Stimulated activated CD8-positive, alpha-beta memory T cell treated with anti-CD3 and anti-CD28 coated beads, Interleukin-15, amount 100 ng/mL, for 1 hour (primary cell): Measurements from ENCODE around the gene AKT3.

Source experiments
- DNase-seq: peaks from one replicate; pipeline ENCODE4 v3.0.0-alpha.2; 2020; ENCODE audit warnings: low read depth

The AKT3 gene

DNA sequence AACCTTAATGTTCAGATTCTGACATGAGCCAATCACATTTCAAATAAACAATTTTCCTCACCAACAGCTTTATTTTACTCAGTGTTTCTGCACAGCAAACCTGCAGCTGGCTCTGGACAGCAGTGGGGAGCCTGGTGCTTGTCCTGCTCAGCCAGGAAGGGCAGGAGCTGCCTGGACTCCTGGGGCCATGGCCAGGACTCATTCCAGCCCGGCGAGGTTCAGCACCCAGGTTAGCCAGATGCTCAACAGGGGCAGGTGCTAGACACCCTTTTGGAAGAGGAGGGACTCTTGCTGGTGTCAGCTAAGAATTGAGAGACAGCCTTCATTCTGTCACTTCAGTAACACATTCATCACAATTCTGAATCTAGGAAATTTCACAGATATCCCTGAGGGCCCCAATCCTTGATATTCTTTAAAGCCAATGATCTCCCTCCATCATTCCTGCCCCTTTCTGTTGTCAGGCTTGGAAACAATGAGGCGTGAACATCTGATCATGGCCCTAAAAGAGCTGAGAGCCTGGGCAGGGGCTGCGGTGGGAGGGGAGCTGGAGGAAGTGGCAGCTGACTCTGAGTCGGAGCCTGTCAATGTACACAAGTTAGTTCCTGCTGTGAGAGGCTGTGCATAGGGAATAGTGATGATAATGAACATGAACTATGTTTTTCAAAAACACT, 342.9 kb downstream of the AKT3 start:
- DNase-seq, result no peak

DNA sequence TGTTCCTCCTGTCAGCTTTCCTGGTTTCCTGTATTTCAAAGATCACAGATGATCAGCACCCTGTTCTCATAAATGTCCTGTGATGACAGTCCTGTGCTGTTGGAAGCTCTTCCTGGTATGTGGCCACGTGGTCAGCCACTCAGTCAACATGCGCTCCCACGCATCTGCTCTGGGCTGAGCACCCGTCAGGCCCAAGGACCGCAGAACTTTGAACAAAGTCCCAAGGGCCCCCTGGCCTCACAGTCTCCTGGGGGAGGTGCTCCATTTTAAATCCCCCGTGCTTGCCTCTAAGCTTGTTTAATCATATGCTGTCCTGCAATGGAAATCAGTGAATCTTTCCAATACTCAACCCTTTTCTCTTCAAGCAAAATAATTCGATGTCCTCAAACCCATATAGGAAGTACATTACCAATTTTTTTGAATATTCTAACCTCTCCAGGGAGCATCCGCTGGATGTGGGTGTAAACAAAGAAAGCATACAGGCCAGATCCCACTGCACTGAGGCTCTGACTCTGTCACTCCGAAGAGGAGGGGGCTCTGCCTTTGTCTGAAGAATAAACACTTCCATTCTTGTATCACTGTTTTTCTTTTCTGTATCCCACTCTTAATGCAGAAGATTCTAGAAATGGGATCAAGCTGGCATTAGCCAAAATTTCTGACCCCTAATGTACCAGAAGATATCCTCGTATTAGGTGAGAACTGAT, 343.9 kb downstream of the AKT3 start:
- no peak for DNase-seq

DNA sequence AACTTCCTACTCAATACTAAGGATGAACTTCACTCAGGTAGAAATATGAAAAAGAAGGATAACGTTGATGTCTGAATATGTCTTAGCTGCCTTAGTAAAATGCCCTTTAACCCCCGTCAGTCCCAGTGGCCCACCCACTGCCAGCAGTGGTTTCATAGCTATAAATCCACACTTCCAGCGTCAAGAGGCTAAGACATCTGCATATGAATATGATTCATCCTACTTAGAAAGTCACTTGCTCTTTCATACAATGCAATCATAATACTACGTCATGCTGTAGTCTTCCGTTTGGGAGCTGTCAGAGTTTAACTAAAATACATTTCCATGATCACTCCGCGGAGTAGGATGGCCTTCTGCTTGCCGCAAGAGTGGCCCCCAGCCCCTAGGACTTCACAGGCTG, 346.9 kb downstream of the AKT3 start:
- DNase-seq, result no peak

DNA sequence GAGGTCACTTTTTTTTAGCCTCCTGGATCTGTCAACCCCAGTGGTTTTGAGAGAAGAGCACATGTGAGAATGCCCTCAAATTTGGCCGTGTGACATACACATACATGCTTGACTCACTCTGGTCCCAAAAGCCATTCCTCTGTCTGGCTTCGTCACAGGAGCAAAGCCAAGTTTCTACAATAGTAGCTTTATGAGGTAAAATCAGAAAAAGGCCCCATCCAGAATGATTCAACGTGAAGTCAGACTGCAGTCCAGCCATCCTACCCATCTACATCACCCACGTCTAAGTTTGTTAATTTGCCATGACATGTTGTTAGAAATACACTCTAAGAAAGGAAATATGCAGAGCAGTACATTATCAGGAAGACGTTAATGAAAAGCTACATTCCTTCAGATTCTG, 349.0 kb downstream of the AKT3 start:
- no peak for DNase-seq

DNA sequence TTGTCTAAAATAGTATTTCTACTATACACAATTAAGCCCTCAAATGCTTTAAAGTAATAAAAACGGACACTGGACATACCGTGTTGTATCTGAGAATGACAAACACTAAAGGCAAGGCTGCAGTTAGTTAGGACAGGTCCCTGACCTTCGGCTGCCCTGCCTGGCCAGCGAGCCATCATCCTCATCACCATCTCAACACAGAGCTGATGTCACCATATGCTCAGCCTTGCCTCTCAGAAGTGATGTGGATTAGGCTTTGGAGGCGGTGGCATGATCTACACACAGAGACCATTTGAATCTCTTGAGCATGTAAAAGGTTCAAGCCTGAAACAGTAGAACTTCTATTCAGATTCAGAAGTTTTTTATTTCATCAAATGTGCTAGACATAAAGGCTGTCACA, 349.5 kb downstream of the AKT3 start:
- DNase-seq, result no peak

DNA sequence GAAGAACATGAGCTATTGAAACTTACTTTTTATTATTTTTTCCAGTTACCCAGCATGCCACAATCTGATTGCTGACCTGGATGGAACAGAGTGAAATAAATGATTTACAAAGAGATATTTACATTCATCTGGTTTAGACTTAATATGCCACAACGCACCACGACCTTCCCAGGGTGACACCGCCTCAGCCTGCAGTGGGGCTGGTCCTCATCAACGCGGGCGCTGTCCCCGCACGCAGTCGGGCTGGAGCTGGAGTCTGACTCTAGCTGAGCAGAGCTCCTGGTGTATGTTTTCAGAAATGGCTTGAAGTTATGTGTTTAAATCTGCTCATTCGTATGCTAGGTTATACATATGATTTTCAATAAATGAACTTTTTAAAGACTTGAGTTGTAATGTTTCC, 350.3 kb downstream of the AKT3 start:
- DNase-seq, result no peak

DNA sequence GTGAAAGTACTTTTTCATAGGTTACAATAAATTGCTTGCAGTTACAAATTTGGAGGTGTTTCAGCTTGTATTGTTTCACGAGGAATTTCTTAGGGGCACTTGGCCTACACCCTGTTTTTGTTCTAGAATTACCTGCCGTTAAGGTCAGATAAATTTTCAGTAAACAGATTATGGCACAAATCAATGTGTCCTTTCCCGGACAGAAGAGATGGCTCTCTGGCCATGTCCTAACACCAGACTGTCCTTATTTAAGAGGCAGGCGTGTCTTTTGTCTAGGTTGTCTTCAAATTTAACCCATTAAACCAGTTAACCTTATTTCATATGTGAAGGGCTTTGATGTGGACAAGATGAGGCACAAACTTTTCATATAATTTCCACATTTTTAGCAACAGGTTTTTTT, 350.8 kb downstream of the AKT3 start:
- DNase-seq, result no peak

DNA sequence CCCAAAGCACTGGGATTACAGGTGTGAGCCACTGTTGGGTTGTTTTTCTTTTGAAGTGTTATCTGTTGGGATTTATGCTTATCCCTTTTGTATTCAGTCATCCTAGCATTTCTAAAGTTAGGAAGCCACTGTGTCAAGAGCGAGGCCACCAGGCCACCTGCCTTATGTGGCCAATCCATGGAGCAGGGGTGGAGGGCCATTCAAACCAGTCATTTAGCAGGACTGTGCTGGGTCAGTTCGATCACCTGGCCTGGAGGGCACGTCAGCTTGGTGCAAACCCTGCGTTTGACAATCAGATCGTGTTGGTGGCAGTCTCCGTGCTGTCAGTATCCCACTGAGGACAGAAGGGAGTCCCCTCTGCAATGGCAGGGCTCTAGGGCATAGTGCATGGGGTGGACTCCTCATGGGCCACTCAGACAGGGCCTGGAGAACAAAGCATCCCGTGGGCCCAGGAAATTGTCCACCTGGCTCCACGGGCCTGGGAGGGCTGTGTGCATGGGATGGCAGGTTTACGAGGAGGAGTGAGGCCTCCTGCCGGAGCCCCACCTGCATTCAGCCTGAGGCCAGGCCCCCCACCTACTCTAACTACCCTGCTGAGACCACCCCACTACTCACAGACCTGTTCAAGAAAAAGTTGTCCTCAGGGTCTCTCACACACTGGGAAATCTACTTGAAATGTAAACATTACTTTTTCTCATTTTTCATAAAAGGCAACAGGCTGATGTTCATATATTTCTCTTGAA, 351.9 kb downstream of the AKT3 start:
- DNase-seq, result no peak

DNA sequence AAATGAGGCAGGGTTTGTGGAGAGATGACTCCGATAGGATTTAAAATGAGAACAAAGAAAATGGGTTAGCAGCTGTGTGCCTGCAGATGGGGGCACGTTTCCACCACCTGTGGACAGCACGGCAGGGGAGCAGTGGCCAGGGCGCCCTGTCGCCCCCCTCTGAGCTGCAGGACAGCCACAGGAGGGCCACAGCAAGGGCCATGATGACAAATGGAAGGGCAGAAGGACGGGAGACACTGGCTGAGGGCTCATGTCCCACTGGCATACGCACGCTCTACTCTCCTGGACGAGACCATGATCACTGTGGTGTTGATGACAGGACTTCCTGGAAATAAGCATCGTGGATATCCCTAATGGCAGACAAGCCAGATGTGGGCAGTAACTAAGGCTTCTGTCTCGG, 353.2 kb downstream of the AKT3 start:
- DNase-seq, result no peak

DNA sequence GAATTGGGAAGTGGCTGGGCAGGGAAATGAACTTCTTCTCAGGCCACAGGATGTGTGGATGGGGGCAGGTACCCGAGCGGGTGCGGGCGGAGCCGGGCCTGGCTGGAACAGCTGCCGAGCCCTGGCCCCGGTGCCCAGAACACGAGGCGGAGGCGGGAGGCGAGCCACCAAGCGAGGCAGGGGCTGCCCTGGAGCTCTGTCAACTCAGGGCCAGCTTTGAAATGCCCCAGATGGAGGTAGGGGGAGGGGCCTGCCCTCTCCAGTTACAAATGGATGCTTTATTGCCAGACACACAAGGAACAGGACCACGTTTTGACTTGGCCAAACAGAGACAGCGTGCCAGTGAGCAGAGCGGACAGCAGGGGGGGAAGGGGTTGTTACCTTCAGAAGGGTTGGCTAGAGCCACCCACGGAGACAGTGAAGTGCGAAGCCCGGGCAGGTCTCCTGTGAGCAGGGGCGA, 353.8 kb downstream of the AKT3 start:
- DNase-seq, result no peak

DNA sequence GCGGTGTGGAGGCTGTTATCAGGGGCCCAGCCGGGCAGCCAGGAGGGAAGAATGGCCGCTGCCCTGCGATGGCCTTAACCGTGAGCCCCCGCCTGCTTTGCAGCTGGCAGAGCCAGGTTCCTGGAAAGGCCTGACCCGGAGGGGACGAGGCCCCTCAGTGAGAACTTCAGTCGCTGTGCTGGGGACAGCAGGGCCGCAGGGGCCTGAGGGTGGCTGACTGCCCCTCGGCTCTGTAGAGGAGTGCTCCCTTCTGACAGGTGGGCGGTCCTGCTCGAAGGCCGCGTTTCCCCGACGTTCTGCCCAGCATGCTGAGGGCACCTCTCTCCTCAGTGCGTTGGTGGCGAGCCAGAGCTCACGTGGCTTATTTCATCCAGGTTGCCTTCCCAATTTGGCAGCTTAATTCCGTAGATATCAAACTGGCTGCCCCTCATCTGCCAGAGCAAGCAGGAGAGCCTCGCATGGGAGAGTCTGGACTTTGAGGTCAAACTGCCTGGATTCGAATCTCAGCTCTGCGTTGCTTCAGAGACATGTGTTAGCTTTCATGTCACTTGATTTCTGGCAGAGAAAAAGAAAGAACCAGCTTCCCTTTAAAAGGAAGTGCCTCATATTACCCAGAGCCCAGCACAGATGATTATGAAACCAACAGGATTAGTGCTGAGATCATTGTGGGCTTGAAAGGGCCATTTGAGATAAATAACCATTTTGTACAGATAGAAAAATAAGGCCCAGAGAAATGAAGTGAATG, 354.4 kb downstream of the AKT3 start:
- no peak for DNase-seq

DNA sequence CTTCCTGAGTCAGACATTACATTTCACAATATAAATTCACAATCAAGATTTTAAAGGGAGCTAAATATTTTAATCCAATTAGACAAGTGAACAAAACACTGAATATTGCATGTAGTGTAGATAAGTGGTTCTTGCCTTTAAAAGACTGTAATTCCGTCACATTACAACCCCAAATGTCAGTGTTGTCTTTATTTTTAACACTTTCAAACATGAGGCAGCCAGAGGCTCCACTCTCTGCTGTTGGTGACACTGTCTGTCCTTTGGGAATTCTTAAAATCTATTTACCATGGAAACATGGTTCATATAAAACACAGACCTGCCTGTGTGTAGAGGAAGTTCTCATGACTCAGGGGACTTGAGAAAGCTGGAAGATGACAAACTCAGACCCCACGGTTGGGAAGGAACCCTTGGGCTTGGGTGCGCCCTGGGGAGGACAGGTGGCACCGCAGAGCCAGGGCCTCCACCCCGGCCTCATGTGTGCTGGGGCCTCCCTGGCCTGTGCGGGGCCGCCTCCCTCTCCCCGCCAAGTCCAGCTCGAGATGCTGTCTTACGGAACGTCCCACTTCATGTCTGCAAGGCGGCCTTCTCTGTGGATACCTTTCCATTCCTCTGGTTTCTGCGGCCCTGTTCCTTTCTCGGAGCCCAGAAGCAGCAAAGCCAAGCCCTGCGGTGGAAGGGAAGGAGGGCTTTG, 355.2 kb downstream of the AKT3 start:
- DNase-seq, result no peak

DNA sequence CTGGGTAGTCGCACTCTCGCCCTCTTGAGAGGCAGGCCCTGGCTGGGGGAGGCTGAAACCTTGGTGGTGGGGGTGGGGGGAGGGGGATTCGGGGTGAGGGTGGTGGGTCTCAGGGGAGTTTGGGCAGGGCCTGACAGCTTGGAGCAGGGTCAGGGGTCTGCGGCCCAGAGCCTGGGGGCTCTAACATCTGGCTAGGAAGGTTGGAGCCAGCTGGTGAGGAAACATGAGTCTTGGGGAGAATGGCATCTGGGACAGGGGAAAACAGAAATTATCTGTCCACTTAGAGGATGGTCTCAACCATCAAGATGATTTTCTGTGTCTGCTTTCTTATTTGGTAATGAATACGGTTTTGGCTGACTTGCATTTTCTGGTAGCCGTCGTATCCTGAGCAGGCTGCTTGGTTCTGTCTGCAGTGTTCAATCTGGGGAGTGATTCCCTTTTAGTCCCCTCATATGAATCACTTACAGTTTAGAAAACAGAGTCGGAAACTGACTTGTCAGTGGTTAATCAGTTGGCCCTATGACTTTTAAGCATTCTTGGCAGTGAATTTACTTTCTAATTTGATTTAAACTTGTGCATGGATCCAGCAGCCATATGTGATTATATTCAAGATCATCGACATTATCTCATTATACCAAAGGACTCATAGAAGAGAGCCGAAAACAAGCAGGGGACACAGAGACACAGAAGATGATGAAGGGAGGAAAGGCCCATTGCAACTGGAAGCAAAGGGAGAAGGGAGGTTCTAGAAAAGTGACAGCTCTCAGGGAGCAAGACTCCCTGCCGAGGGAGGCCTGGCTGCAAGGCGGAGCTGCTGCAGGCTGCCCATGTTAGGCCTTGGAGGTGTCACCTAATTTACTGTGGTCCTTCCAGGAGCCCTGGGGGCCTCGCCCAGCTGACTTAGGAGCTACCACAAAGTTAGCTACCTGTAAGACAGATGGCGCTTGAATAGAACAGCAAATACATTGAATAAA, 356.6 kb downstream of the AKT3 start:
- DNase-seq, result no peak

DNA sequence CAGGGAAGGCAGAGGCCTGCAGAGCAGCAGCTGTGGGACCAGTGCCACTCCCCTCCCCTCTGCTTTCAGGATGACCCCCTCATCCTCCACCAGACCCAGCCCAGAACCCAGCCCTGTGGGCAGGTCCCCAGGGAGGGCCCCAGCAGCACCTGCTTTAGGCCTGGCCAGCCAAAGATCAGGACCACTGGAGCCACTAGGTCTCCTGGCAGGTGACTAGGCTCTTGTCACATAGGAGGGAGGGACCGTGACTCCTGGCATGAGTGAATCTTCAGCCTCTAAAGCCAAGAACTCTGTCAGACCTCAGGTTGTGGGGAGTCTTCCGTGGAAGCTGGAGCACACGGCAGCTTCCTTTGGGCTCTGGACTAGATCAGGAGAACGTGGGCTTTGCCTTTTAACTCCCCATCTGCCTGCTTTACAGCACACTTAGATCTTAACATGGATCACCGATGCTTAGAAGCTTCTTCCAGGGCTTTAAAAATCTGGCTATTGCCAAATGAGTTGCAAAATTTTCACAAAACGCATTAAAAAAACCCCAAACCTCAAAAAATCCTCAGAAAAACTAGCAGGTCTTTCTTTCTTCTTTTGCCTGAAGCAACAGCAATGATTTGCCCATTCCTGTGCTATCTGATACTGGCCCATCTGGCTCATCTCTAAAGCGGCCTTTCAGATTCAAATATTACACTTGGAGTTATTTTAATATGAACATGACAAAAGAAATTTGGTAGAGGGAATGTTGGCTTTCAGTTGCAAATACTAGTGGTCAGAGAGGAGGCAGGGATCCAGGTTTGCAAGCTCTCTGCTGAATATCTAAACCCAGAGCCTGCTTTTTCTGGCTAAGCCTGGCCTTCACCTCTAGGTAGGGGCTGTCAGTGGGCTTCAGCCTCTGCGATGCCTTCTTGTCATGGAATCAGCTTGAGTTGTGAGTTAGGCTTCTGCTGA, 359.0 kb downstream of the AKT3 start:
- no peak for DNase-seq

DNA sequence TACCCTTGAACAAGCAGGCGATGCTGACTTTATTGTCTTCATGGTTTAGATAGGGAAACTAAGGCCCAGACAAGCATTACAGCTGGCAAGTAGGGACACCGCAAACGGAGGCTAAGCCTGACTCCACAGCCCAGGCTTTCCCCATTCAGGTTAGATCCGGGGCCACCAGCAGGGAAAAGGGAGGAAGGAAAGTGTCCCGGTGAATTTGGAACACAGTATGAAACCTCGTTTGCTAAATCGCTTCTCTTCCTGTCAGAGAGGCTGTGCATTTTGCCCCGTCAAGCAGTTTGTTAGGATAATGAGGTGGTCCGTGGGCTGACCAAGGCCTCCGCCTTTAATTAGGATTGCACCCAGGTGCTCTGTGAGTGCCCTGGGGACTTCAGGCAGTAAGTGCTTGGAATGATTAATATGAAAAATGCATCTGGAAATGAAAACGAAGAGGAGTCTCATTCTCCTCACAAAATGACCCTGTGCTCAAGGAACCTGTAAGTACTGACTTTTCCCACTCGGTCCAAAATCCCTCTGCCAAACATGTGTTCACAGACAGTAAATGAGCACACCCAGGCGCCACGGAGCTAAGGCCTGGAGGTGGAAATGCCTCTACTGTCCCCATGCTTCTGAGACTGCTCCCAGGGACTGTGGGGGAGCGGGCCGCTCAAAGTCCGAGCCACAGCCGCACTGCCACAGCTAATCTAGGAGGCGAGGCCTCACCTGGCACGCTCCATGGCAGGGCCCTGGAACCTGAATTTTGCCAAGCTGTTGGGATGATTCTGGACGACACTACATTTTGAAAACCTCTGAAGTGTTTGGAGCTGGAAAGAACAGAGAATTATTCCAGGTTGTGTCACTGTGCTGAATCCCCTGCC, 360.1 kb downstream of the AKT3 start:
- DNase-seq, result no peak

DNA sequence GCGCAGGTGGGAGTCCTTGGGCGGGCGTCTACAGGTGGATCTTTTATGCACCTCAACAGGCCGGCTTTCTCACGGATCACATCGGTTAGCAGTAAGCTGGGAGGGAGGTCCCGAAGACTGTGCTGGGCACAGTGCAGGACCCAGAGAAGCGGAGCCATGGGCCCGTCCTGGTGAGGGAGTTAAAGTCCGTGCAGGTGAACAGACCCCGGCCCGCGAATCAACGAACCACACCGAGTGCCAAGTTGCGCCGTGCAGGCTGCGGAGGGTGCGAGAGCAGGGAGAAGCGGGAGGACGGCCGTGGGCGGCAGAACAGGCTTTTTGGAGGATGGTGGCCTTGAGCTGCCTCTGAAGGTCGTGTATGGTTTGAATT, 360.9 kb downstream of the AKT3 start:
- DNase-seq, result no peak

DNA sequence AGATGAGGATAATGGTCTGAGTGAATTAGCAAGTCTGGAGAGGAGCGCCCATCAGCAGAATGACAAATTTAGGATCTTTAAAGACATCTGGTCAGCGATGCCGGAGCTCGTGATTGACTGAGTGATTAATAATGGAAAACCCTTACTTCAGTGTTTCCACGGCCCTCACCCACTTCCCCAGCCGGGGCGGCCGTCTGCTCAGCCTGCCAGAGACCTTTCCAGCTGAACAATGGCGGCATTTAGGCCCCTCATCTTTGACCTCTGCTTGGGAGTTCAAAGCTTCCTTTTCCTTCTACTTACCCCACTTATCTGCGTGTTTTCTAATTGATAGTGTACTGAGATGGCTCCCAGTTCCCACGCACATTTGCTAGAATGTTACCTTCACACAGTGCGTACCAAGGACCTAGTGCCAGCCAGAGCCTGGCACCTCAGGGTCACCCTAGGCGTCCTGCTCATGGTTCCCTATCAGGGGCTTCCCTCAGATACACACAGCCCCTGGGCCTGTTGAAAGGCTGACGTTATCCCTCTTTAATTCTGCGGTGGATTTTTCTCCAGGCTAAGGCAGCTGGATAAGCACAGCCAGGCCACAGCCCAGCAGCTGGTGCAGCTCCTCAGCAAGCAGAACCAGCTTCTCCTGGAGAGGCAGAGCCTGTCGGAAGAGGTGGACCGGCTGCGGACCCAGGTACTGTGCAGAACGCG, 361.4 kb downstream of the AKT3 start:
- no peak for DNase-seq

DNA sequence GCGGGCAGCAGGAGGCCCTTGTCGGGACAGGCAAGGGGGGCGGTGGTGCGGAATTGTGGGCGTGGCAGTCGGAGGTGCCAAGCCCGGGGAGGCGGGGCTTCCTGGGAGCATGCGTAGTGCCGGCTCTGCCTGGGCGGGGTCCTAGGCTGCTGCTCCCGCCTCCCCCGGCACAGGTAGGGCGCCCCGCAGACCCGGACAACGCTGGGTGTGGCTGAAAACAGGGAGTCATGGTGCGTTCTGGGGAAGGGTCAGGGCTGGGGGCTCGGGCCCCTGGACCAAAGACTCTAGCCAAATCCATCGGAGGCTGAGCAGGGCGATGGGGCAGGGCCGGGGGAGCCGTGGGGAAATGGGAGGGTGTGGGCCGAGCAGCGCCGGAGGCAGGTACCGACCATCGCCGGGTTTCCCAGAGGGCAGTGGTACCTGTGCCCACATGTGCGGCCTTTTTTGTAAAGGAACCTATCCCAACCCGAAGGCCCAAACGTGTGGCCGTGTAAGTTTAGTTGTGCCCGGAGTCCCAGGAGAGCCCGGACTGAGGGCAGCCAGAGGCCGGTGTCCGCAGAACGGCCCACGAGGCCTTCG, 362.3 kb downstream of the AKT3 start:
- DNase-seq, result no peak
